ENCODE data around the gene HBS1L. TPM values are rescaled to one million over a fixed set of nuclear protein-coding genes. Genes with fewer than 3 reads are reported as not detected.

HBS1L gene
- total and polyA plus RNA-seq, 10 of the 15 experiments (the other 5 are each of a cell fraction or from before 2014, with no cell fraction given): 58.7 to 142 (median 78.8) TPM

GRCh38 chr6:134995536-134995935 is 59.1 kb downstream of the HBS1L start:
- ChIA-PET SMC1A (ENCODE audit: uncharacterized antibody, unreplicated experiment) (interaction anchor here (1.0 to 3.7 kb wide), 6 partner anchors 9 to 205 kb away, joined by 3 to 22 read pairs (median 4); no protein-coding TSS in a partner anchor), RAD21 (ENCODE audit: unreplicated experiment) (interaction anchor here (1.0 to 1.1 kb wide), 2 partner anchors 55 to 428 kb away, joined by 4 to 5 read pairs; no protein-coding TSS in a partner anchor), CTCF (interaction anchor here (1.0 to 1.9 kb wide), 7 partner anchors 11 to 173 kb away, joined by 3 to 5 read pairs (median 4); no protein-coding TSS in a partner anchor), POLR2A (no interaction called here)
- H3K4me3 ChIP-seq: no peak overlapping the region
- H3K9me3 ChIP-seq (replicated peaks; ENCODE audit: control insufficient read depth, insufficient read depth, low read length): no peaks in the 10 kb centered on the region
- in situ Hi-C loops (cut with MboI): loop anchor here (25.0 kb wide), 1 partner anchor 442 kb away; no protein-coding TSS in a partner anchor
- H2AFZ ChIP-seq (ENCODE audit: control insufficient read depth, low read depth, low read length): no peak overlapping the region
- BruUV-seq (replicated peaks): no TSS peak
- no peaks in the 10 kb centered on the region for H3K79me2 ChIP-seq (ENCODE audit: control insufficient read depth, insufficient read depth, low read length)
- H4K20me1 ChIP-seq (ENCODE audit: control insufficient read depth, insufficient read depth): no peaks in the 10 kb centered on the region
- FAIRE-seq: no peak
- no peak overlapping the region for H3K4me2 ChIP-seq (ENCODE audit: control insufficient read depth, insufficient read depth)
- no peak for ATAC-seq
- peaks cover 0 to 15% of the 10 kb centered on the region in 2 experiments; a peak in 3 of 4 replicates for H3K36me3 ChIP-seq (ENCODE audit: control insufficient read depth in 2 of 2, insufficient read depth in 2 of 2, low read length in 1 of 2)
- H3K4me1 ChIP-seq (ENCODE audit: control insufficient read depth, insufficient read depth, low read length): no peaks in the 10 kb centered on the region; the same call in 1 of the 2 replicates
- no peak for DNase-seq (ENCODE audit: low read depth, low spot score)
- H3K27ac ChIP-seq (ENCODE audit: control insufficient read depth, insufficient read depth): no peak overlapping the region
- WGBS (ENCODE audit: insufficient coverage, insufficient replicate concordance, low lambda C conversion rate, missing lambda C conversion rate): 100% methylated on average over 1 of the region's 1 CpG
- intact Hi-C loops (cut with micrococcal nuclease; ENCODE audit: unreplicated experiment): no loop called here
- H3K27me3 ChIP-seq (replicated peaks in 1 of 2; ENCODE audit: control insufficient read depth in 2 of 2, insufficient read depth in 2 of 2, low read length in 1 of 2): no peaks in the 10 kb centered on the region
- H3K9ac ChIP-seq (ENCODE audit: control insufficient read depth, insufficient read depth, low read length): no peak overlapping the region
- TF ChIP-seq TARDBP (IDR thresholded peaks at IDR 0.05; ENCODE audit: borderline replicate concordance): no peak
- no peak for TF ChIP-seq FOXM1 (IDR thresholded peaks at IDR 0.05; ENCODE audit: low read depth, low read length)
- no peak for TF ChIP-seq ZSCAN29 (IDR thresholded peaks at IDR 0.05)
- TF ChIP-seq EGR1 (IDR thresholded peaks at IDR 0.05; ENCODE audit: borderline replicate concordance in 1 of 2, low read depth in 2 of 2, low read length in 2 of 2): no peak
- no peak for TF ChIP-seq SMC3 (IDR thresholded peaks at IDR 0.05; ENCODE audit: borderline replicate concordance, low read length)
- TF ChIP-seq GATAD2B (conservative IDR thresholded peaks at IDR 0.05; ENCODE audit: low read depth): no peak
- no peak for TF ChIP-seq HSF1 (IDR thresholded peaks at IDR 0.05; ENCODE audit: low read depth, low read length)
- no peak for TF ChIP-seq NFIC (IDR thresholded peaks at IDR 0.05; ENCODE audit: low read depth, low read length)
- TF ChIP-seq ZNF687 (IDR thresholded peaks at IDR 0.05): no peak
- no peak for TF ChIP-seq PKNOX1 (IDR thresholded peaks at IDR 0.05)
- no peak for TF ChIP-seq FOS (IDR thresholded peaks at IDR 0.05; ENCODE audit: borderline replicate concordance, extremely low read depth, insufficient read length)
- TF ChIP-seq CHD4 (IDR thresholded peaks at IDR 0.05): no peak
- TF ChIP-seq POU2F2 (IDR thresholded peaks at IDR 0.05; ENCODE audit: borderline replicate concordance, low read depth, low read length): no peak

Measured in GM12878 (cell line).